Jurkat, Clone E6-1 (cell line): ENCODE results near the gene HOXA11.

Experiments used
- DNase-seq: peaks from one replicate; pipeline ENCODE4 v3.0.0-alpha.2; 2011; ENCODE audit warnings: low read depth, low spot score
- H3K4me3 ChIP-seq: 2 replicates; pipeline ENCODE4 v1.5.1; 2011; ENCODE audit warnings: mild to moderate bottlenecking, low read length, control low read depth, moderate library complexity

Gene HOXA11

DNA sequence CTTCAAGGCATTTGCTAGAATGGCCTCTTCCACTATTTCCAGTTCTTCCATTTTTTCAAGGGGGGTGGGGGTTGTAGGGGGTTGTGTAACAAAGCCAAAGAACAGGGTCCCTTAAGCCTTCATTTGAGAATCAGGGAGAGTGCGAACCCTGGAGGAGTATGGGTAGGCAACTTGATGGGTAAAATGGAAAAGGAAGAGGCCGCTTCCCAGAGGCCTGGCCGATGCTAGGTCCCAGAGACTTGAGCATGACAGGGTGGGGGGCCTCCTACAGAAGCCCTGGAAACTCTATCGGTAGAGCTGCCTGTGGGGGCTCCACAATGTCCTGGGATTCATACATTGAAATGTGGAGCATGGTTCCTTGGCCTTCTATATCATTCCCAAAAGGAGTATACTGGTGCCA lies 24.0 kb upstream of the HOXA11 start:
- H3K4me3 ChIP-seq = no peak overlapping the region
- DNase-seq = no peak

DNA sequence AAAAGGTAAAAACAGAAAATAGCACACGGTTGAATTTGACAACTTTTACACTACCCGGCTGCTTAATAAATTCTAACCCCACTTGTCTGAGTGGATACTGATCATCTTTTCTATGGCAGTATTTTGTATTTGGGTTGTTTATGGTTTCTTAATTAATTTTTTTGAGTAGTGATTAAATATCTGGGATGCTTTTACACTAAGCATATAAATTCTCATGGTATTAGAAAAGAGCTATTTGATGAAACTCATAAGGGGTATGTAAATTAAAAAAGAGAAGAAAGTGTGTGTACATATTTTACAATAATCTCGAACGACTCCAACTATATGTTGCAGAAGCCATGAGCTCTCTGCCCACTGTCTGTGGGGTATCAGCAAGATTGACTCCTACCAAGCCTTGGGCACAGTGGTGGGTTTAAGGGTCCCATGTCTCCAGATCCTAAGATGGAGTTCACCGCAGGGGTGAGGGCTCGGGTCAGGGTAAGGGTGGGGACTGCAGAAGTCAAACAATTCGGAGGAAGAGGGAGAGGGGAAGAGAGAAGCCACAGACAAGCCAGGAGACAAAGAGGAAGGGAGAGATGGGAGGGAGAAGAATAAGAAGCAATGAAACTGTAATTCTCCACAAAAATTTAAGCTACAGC lies 22.4 kb upstream of the HOXA11 start:
- no peak overlapping the region for H3K4me3 ChIP-seq
- no peak for DNase-seq

- no peak for DNase-seq
- no peak overlapping the region for H3K4me3 ChIP-seq
Observed at GRCh38 chr7:27205325-27206280, 20.6 kb upstream of the HOXA11 start.

DNA sequence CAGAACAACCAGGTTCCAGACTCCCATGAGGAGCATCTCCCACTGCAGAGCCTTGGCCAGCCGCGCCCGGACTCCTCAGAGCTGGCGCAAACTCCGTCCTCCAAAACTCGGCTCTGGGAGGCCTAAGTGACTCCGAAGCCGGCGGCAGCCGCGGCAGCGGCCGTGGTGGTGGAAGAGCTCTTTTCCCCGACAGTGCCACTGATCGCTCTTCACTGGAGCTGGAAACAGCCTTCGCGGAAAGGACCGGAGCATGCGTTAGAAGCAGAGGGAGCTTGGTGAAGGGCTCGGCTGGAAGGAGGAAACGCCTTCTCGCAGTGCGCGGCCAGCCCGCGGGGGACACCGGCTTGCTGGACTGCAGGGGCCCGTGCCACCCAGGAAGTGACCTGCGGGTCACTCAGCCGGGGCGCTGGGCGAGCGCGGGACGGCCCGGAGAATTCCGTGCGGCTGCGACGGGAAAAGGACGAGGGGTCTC lies 19.9 kb upstream of the HOXA11 start:
- no peak overlapping the region for H3K4me3 ChIP-seq
- DNase-seq = no peak

DNA sequence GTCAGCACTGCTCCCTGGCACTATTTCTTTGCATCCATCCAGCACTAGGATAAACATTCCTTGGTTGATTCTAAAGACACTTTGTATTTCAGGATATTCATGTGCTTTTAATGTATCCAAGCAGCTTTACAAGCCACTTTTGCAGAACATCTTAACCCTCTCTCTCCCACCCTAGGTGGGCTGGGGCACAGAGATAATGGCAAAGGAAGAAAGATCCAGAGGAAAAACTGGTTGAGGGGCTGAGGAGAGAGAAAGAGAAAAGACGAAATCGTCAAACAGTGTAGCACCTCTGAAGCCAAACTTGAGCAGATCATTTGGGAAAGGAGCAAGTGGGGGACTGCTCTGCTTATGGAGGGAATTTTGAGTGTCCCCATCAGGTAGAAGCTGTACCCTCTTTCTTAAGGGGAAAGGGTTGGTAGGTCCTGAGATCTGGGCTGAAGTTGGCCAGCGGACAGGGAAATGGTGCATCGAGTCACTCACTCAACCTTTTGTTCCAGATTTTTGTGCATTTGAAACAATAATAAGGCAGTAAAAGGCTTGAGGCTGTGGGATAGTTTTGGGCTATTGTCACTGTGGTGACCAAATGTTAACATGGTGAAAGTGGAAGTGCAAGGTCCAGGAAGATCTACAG lies 19.0 kb upstream of the HOXA11 start:
- H3K4me3 ChIP-seq = no peak overlapping the region
- DNase-seq = no peak

- H3K4me3 ChIP-seq = no peak overlapping the region
- no peak for DNase-seq
Observed at GRCh38 chr7:27203365-27203953, 18.4 kb upstream of the HOXA11 start.

DNA sequence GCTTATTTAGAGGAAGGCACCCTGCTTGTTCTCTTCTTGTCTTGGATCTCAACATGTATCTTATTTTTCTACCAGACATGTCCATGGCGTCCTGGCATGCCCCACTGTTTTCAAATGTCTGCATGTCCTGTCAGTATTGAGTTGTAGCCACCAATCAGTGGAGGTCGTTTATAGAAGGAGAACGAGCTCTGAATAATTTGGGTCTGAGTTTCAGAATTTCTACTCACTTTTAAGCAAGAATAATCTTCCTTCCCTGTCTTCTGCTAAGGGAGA lies 17.8 kb upstream of the HOXA11 start:
- H3K4me3 ChIP-seq = no peak overlapping the region
- no peak for DNase-seq

GRCh38 chr7:27202018-27202861 lies 17.2 kb upstream of the HOXA11 start:
- H3K4me3 ChIP-seq = no peak overlapping the region
- no peak for DNase-seq

GRCh38 chr7:27201580-27202017 lies 16.6 kb upstream of the HOXA11 start:
- no peak overlapping the region for H3K4me3 ChIP-seq
- DNase-seq = no peak

DNA sequence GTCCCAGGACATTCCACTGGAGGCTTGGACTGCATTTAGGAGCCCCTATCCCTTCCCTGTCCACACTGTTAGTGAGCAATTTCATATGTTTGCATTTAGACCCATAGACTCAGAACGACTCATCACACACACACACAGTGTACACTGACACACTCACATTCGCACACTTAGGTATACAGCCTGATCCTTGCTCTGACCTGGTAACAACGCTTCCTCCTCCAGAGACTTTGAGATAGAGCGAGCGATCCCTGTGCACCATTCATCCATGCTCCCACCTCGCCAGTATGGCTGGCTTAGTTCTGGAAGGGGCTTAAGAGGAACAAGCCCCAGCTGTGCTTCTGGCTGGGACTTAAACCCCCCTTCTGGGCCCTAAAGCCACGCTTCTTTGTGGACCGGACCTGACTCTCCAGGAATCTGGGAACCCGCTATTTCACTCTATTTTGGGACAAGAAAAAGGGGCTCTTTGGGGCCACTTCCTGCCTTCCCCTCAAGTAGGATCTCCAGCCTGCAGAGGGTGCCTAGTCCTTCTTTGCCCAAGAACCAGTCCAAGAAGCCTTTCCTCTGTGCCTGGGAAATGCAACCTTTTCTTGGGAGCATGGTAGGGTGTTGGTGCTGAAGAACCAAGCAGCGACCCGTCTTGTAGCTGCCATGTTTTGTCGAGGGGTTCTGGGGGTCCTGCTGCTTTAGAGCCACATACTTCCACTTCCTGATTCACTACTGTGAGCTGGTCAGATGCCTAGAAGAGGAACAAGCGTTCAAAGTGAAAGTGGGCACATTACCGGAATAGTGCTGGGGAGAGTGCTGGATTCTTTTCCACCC lies 15.9 kb upstream of the HOXA11 start:
- DNase-seq = no peak
- H3K4me3 ChIP-seq = peak overlapping the region; percentile 57

GRCh38 chr7:27199849-27200760 lies 15.1 kb upstream of the HOXA11 start, which contains the start of gene HOXA13:
HOXA13 (minus strand) TSS chr7:27200091; CDS start chr7:27200077, 14 bp downstream.
- DNase-seq = peak; percentile 48
- H3K4me3 ChIP-seq = peak within 1 kb of the TSS; percentile 57

- no peak overlapping the region for H3K4me3 ChIP-seq
- no peak for DNase-seq
Observed at GRCh38 chr7:27198871-27199801, 14.1 kb upstream of the HOXA11 start.

GRCh38 chr7:27198138-27198841 lies 13.3 kb upstream of the HOXA11 start:
- H3K4me3 ChIP-seq = no peak overlapping the region
- DNase-seq = no peak

DNA sequence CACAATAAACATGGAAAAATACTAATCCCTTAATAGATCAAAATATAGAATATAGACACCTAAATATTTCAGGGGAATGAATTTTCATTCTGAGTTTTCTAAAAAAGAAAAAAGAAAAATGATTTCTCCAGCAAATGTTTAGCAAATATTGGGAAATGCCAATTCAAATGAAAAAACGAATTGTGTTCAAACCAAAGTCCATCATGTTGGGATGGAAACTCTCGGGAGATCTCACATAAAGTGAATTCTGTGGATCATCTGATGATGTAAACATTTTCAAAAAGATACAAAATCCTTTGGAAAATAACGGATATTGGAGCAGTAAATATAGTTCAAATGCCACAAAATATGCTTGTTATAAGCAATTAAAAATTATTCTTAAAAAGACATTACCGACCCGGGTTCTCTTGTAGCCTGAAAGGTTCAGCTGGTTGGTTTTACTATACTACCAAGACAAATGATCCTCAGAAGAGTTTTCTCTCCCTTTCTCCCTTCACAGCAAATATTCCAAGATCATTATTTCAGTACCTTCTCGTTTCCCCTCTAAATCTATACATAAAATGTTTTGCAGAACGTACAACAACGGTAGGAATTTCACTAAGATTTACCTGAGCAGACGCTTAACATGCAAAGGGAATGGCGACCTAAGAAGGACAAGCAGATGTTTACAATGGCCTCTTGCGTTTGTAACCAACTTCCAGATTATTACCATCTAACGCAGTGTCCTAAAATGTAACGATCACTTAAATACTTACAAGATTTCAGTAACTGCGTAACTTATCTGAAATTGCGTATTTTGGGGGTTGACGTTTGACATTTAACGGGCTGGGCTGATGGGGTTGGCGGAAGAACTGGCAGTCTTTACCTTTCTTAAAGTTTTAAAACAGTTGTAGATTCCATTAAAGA lies 12.4 kb upstream of the HOXA11 start:
- no peak overlapping the region for H3K4me3 ChIP-seq
- no peak for DNase-seq
